Placental epithelial cell (primary cell): ENCODE data around the gene KIF5A. TPM values are rescaled to one million over a fixed set of nuclear protein-coding genes. Genes with fewer than 3 reads are reported as not detected.

Experiments used
- small RNA-seq: library from RNA; depleted of rRNA; stranded (forward); fragments of <200 nt; gene quantifications from one replicate; pipeline ENCODE3, GENCODE V24; 2012
- total RNA-seq: library from RNA; depleted of rRNA; stranded (reverse); fragments of >200 nt; gene quantifications from 2 replicates; pipeline ENCODE4 v1.2.3, GENCODE V29; 2012

The KIF5A gene
- total RNA-seq: under 0.01 and 0.11 TPM in 2 replicates

DNA sequence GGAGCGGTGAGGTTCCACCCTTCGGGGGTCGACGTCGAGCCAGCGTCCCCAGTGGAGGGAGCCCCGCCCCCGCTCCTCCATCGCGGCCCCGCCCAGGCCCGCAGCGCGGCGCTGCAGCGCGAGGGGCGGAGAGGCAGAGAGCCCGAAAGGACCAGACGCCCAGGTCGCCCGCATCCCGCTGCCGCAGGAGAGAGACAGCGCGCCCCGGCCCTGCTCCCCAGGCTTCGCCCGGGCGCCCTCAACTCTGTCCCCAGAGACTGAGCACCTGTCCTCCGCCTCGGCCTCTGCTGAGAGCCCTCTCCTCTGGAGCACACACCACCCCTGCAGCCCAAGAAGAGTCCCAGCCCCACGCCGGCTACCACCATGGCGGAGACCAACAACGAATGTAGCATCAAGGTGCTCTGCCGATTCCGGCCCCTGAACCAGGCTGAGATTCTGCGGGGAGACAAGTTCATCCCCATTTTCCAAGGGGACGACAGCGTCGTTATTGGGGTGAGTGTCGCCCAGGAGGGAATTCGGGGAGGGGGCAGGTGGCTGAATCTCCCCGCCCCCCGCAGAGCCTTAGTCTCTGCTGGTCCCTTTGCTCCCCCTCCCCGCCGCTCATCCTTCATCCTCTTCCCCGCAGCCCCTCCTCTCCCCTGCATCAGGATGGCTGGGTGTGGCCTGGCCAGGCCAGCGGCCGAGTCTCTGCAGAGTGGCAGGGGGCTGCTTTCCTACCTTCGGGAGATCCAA is at the start of gene KIF5A:
Gene KIF5A, plus strand, starts transcription at position 136 of the 732 bp plus-strand sequence. Its CDS starts 228 bp downstream, at position 364.

DNA sequence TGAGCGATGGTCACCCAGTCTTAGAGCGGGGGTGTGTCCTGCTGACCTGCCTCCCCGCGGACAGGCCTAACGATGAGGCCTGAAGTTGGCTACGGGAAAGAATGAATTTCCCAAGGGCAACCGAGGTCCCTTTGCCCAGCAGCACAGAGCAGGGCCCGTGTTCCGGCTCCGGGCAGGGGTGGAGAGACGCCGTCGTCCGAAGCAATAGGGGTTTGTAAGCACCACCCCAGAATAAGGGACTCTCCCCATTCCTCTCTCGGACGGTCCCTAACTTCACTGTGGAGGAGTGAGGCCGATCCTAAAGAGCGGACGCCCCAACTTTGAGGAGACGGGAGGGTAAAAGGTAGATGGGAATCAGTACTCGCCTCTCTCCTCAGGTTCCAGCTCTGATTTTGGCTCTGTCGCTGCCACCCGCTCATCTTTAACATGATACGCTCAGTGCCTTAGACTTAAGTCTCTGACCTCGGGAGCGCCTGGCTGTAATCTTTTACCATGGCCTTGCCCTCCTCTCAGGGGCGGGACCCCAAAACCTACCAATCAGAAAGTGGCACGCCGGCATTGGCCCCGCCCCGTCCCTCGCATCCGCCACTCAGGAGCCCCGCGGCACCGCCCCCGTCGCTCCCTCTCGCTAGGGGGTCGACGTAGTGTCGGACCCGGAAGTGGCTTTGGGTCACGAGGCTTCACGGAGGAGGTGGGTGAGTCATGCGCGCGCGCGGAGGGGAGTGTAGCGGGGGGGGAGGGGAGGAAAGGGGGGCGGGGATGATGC is 29.6 kb upstream of the KIF5A start, which contains the start of gene DDIT3:
Gene DDIT3, minus strand, starts transcription at position 462 of the 766 bp plus-strand sequence. CDS start 3,108 bp downstream, outside the sequence.

DNA sequence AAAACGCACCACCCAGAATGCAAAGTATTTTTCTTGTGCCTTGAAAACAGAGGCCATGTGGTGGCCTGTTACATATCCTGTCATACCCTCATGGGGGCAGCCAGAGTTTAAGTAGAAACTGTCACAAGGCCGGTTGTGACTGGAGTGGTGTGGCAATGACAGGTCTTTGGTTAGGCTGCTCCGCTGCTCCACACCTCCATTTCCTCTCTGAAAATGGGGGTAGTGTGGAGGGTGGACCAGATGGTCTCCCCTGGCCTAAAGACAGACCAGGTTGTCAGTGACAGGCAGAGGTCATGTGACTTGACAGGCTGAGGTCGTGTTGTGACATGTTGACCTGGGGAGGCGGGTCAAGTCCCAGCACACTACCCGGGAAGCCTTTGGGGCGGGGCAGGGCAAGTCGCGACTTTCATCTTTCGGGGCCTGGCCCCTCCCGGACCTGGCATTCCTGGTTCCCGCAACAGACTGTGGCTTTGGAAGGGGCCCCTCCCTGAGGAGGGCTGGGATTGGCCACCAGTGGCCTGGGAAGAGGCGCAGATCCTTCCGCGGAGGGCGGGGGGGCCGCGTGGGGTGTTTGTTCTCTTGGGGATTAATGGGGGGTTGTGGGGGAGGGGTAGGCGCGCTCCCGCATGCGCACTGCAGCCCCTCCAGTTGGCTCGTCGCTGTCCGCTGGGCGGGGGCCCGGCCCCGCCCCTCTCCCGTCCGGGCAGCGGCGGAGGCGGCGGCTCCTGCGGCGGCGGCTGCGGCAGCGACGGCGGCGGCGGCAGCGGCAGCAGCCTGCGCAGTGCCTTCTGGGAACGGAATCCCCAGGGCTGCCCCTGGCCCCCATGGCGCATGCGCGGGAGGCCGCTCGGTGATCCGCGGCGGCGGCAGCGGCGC is 27.6 kb upstream of the KIF5A start, which contains the start of gene MBD6:
Gene MBD6, plus strand, starts transcription at position 814 of the 876 bp plus-strand sequence. CDS start 1,480 bp downstream, outside the sequence.

DNA sequence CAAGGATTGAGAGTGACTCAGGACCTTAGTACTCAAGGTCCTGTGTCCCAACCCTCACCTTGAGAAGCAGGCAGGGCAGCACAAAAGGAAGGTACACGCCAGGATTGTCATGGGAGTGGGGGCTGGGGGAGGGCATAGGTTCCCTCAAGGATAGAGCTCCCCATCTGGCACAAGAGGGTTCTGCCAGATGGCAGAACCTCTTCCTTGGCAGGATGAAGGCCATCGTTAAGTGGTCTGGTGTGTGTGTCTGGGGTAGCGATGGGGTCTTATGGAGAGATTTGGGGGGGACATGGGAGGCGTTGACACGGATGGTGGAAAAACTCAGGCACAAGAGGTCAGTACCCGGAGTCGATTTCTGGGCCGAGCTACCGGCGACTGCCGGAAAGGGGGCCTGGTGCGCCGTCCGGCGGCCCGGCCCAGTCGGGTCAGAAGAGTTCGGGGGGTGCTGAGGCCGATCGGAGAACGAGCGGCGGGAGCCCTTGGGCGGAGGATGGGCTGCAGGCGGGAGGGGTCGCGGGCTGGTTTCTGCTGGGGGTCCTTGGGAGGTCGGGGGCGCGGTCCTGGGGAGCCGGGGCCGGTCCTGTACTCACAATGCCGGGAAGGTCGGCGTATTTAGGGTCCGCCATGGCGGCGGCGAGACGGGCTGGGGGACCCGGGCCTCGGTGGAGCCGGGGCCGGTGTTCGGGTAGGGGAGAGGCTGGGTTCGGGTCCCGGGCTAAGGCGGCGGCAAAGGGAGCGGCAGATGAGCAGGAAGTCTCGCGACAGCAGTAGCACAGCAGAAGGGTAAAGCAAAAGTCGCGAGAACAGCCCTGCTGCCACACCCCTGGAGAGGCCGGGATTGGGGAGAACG is 3.2 kb upstream of the KIF5A start, which contains the start of gene DCTN2:
Gene DCTN2, minus strand, starts transcription at position 755 of the 850 bp plus-strand sequence. Its CDS starts 129 bp downstream, at position 626.

DNA sequence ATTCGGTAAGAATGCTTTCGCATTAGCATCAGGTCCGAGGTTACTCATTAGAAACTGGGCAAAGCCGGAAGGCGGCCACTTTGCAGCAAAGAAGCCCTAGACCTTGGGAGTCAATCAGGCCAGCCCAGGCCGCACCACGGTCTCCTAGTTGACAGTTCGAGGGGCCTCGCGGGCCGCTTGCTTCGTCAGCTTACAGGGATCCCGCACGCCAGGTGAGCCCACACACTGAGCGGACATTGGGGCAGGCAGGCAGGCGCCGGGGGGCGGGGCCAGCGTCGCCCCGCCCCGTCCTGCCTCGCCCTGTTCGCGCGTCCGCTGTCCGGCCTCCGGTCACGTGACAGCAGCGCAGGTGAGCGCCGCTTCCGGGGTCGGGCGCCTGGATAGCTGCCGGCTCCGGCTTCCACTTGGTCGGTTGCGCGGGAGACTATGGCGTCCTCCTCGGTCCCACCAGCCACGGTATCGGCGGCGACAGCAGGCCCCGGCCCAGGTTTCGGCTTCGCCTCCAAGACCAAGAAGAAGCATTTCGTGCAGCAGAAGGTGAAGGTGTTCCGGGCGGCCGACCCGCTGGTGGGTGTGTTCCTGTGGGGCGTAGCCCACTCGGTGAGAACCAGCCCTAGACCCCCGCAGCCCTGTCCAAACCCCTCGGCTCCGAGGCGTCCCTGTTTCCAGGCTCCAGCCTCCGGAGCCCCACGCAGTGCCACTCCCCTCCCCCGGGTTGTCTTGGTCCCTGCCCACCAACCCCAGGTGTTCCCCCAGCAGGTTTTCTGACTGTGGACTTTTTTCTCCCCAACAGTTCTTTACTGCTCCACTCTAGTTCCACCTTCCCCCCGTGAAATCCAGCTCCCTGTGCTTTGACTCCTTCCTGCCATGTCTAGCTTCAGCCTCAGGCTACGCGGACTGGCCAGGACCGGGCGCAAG is 41.3 kb downstream of the KIF5A start, which contains the start of gene PIP4K2C:
Gene PIP4K2C, plus strand, starts transcription at position 329 of the 918 bp plus-strand sequence. Its CDS starts 98 bp downstream, at position 427.

DNA sequence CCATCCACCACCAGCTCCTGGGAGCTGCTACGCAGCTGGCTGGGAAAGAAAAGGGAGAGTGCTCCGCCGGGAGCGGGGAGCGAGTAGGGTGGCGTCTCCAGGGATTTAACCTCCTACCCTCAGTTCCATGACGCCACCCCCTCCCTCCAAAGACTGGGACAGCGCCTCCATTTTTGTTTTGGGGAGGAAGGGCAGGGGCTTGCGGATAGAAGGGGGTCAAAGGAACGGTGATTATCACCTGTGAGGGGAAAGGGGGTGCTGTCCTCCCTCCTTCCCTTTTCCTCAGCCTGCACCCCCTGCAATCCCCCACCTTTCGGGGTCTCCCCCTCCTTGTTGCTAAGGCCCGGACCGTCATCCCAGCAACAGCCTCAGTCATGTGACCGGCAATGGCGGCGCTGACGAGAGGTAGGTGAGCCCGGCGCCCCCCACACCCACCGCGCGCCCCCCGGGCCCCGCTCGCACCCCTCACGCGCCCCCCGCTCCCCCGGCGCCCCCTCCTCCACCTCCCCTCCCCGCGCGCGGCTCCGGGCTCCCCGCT is 54.7 kb downstream of the KIF5A start, which contains the start of gene DTX3:
Gene DTX3, plus strand, starts transcription at position 371 of the 538 bp plus-strand sequence. CDS start 1,694 bp downstream, outside the sequence.

DNA sequence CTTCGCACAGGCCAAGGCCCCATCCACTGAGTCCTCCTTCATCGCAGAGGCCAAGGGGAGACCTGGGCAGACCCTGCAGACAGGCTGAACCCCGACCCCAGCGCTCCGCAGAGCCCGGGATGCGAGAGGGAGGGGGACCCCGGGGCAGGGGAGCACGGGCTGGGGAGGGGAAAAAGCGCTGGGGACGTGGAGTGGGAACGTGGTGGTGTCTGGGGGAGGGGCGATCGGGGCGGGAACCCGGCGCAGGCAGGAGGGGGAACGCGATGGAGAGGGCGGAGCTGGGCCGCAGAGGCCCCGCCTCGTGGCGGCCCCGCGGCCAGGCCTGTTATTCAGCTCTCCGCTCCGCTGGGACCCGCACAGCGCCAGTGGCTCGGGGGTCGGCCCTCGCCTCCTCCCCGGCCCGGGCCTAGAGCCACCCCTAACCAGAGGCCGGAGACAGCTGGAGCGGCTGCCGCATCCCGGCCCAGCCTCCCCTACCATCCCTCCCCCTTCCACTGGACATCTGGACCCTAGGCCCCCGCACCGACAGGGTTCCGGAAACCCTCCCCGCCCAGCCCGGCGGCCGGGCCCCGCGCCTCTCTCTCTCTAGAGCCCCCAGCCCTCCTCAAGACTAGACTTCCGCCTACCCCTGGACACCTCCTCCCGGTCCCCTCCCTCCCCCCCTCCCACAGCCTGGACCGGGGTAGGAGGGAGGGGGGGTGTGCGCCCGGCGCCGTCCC is 61.4 kb downstream of the KIF5A start, which contains the start of gene ARHGEF25:
Gene ARHGEF25, plus strand, starts transcription at position 328 of the 719 bp plus-strand sequence. CDS start 460 bp downstream, outside the sequence.

DNA sequence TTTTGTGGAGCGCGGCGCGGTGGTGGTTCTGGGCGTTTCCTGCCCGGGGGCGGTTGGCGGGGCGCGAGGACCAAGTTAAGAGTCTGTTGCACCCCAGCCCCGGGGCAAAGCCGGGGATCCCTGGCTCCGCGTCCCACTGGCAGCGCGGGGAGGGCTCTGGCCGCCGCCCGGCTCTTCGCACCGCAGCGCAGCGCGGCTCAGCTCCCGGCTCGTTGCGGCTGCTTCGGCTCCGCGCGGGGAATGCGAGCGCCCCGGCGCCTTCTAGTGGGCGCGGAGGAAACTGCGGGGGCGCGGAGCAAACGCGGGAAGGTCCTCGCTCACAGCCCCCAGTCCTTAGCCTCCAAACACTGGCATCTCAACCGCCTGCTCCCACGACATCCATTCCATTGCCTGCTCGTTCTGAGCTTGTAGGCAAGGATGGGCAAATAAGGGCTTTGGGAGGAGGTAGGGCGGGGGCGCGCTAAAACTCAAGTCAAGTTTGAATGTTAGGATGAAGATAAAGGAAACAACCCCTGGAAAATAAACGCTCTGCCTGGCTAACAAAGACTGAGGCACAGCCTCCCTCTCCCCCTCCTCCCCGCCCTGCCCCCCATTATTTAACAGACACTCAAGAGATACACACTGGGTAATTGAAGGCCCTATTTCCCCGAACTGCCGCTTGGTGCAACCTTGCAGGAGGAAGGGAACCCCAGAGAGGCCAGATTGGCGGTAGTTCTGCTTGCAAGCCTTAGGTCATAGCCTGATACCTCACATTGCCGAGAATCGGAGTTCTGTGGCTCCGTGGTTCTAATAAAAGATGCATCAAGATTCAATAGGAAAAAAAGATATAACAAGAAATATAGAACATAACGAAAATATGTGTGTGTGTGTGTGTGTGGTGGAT is 83.4 kb downstream of the KIF5A start, which contains the start of gene B4GALNT1:
Gene B4GALNT1, minus strand, starts transcription at position 244 of the 883 bp plus-strand sequence. CDS start 1,069 bp downstream, outside the sequence.

Small RNA genes within 50 kb of the gene (small RNA-seq; reads per million reads assigned to genes)
- 0.09 reads per million for gene MIR616

Other genes starting within 250 kb of the KIF5A start
- gene R3HDM2, start 119.0 kb upstream of the KIF5A start, total RNA-seq: 16.3 and 20.4 TPM in 2 replicates
- not detected in 2 replicates for gene INHBC, start 115.3 kb upstream of the KIF5A start, total RNA-seq
- not detected in 2 replicates for gene INHBE, start 94.7 kb upstream of the KIF5A start, total RNA-seq
- gene GLI1, start 90.3 kb upstream of the KIF5A start, total RNA-seq: 0.39 and 0.76 TPM in 2 replicates
- gene ARHGAP9, start 70.2 kb upstream of the KIF5A start, total RNA-seq: under 0.01 TPM in 1 of 2 replicates, not detected in the other
- 64.0 and 144 TPM in 2 replicates for gene MARS1, start 62.0 kb upstream of the KIF5A start, total RNA-seq
- gene DDIT3, start 29.5 kb upstream of the KIF5A start, total RNA-seq: 9.5 and 20.0 TPM in 2 replicates
- 9.1 and 9.4 TPM in 2 replicates for gene MBD6, start 27.2 kb upstream of the KIF5A start, total RNA-seq
- 127 and 153 TPM in 2 replicates for gene DCTN2, start 2.9 kb upstream of the KIF5A start, total RNA-seq
- gene PIP4K2C, start 41.1 kb downstream of the KIF5A start, total RNA-seq: 24.7 and 93.9 TPM in 2 replicates
- 16.1 and 20.0 TPM in 2 replicates for gene DTX3, start 54.8 kb downstream of the KIF5A start, total RNA-seq
- gene ARHGEF25, start 61.4 kb downstream of the KIF5A start, total RNA-seq: 6.0 and 22.4 TPM in 2 replicates
- 0.22 and 0.39 TPM in 2 replicates for gene B4GALNT1, start 83.2 kb downstream of the KIF5A start, total RNA-seq
- 214 and 236 TPM in 2 replicates for gene OS9, start 144.1 kb downstream of the KIF5A start, total RNA-seq
- gene AGAP2, start 188.7 kb downstream of the KIF5A start, total RNA-seq: 0.33 and 0.39 TPM in 2 replicates
- gene TSPAN31, start 195.0 kb downstream of the KIF5A start, total RNA-seq: 51.8 and 80.0 TPM in 2 replicates
- 150 and 200 TPM in 2 replicates for gene CDK4, start 202.3 kb downstream of the KIF5A start, total RNA-seq
- gene MARCHF9, start 205.1 kb downstream of the KIF5A start, total RNA-seq: 1.8 and 2.0 TPM in 2 replicates
- 2.9 and 3.9 TPM in 2 replicates for gene CYP27B1, start 217.0 kb downstream of the KIF5A start, total RNA-seq
- gene METTL1, start 222.1 kb downstream of the KIF5A start, total RNA-seq: 4.7 and 6.6 TPM in 2 replicates
- 6.3 and 6.6 TPM in 2 replicates for gene EEF1AKMT3, start 222.6 kb downstream of the KIF5A start, total RNA-seq
- gene TSFM, start 232.7 kb downstream of the KIF5A start, total RNA-seq: 10.6 and 12.3 TPM in 2 replicates